Gastroesophageal sphincter (tissue), 3 donors: ENCODE measurements around the gene SRGAP2.
"Not testable (repeated sequence)": the region's sequence is repeated elsewhere in the genome, so short reads cannot be mapped to it uniquely, and the experiment has no call there.

ENCODE experiments used
- POLR2A ChIP-seq, 2 donors: fragments of 450-650 bp; IDR thresholded peaks; one replicate each; pipeline ENCODE4 v1.6.1; 2017; ENCODE audit warnings: antibody characterized with exemption in 2 of 2, mild to moderate bottlenecking in 2 of 2, moderate library complexity in 1 of 2
- POLR2AphosphoS5 ChIP-seq: sonication (generic); formaldehyde crosslinking; IDR thresholded peaks from one replicate; pipeline ENCODE4 v1.6.1; 2017; ENCODE audit warnings: antibody characterized with exemption
- TF ChIP-seq, protein P1 (sequence below), 4 experiments: fragments of 200-600 bp in 2 of 4; fragments of 450-650 bp in 2 of 4; sonication (generic) in 1 of 4; IDR thresholded peaks; one replicate each; pipeline ENCODE4 v1.5.1; 2017 to 2019; ENCODE audit warnings: antibody characterized with exemption in 4 of 4, mild to moderate bottlenecking in 2 of 4, moderate library complexity in 2 of 4

DNA sequence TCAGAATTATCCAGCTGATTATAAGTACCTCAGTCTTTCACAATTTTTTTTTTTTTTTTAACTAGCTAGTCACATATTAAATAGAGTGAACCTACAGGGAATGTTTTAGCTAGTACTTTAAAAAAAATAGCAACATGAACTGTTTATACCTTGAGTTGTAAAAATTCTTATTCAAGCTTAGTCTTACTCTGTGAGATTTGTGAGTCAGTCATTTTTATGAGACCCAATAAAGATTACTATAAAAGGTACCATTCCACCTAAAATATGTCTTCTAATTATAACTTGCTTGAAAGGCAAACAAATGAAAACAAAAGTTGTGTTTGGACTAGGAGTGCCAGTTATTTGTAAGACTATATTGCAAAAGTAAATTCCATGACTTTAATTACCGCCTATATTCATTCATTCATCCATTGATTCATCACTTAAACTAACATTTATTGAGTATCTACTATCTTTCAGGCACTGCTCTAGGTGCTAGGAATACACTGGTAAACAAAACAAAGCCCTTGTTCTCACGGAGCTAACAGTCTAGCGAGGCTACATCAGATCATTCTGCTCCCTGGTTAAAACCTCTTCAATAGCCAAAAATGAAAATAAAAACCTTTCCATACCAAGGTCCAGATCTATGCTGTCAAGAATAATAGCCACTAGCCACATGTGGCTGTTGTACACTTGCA is 6.5 kb upstream of the SRGAP2 start:
- TF ChIP-seq, protein P1, sequence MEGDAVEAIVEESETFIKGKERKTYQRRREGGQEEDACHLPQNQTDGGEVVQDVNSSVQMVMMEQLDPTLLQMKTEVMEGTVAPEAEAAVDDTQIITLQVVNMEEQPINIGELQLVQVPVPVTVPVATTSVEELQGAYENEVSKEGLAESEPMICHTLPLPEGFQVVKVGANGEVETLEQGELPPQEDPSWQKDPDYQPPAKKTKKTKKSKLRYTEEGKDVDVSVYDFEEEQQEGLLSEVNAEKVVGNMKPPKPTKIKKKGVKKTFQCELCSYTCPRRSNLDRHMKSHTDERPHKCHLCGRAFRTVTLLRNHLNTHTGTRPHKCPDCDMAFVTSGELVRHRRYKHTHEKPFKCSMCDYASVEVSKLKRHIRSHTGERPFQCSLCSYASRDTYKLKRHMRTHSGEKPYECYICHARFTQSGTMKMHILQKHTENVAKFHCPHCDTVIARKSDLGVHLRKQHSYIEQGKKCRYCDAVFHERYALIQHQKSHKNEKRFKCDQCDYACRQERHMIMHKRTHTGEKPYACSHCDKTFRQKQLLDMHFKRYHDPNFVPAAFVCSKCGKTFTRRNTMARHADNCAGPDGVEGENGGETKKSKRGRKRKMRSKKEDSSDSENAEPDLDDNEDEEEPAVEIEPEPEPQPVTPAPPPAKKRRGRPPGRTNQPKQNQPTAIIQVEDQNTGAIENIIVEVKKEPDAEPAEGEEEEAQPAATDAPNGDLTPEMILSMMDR (IDR thresholded peaks at IDR 0.05): not testable (repeated sequence)
- TF ChIP-seq POLR2A (IDR thresholded peaks at IDR 0.05); POLR2AphosphoS5: not testable (repeated sequence)
